Measurements from ENCODE around the gene GABRG3. TPM values are rescaled to one million over a fixed set of nuclear protein-coding genes. Genes with fewer than 3 reads are reported as not detected.

GABRG3 gene
- total and polyA plus RNA-seq, 2 donors from 2014 or later, result not detected

DNA sequence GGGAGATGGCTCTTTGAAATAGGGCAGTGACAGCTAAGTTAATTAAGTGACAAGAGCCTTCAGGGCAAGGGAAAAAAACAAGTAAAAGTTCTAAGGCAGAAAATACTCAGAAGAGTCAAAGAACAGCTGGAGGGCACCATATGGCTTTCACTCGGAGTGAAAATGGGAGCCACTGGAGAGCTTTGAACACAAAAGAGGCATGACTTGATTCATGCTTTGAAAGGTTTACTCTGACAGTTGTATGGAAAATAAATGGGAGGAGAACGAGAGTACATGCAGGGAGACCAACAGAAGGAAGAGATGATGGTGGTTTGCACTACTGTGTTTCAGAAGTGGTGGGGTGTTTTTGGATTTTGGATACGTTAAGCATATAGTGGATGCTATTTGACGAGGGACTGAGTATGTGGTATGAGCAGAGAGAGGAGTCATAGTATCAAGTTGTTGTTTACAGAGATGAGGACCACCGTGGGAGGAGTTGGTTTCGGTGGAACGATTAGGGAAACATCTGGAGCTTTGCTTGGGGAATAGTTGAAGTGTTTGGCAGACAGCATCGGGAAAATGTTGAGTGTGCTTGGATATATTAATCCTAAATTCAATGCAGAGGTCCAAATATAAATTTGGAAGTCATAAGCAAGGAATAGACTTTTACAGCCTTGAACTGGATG is 411.5 kb downstream of the GABRG3 start:
- no peak overlapping the region for H3K4me3 ChIP-seq (ENCODE audit: low read length in 3 of 3)
- no peaks in the 10 kb centered on the region for H3K36me3 ChIP-seq (ENCODE audit: control insufficient read depth in 2 of 3, insufficient read depth in 3 of 3, low read length in 3 of 3)
- no peak overlapping the region for H3K9ac ChIP-seq (ENCODE audit: low read length in 3 of 3)
- no peaks in the 10 kb centered on the region for H3K27me3 ChIP-seq (ENCODE audit: control insufficient read depth, insufficient read depth, low read length)
- peaks cover 0 to 13% (median 0%) of the 10 kb centered on the region in 3 donors for H3K4me1 ChIP-seq (ENCODE audit: control insufficient read depth in 2 of 3, insufficient read depth in 2 of 3, low read depth in 1 of 3, low read length in 3 of 3)
- H3K9me3 ChIP-seq (ENCODE audit: control insufficient read depth in 2 of 3, insufficient read depth in 1 of 3, low read length in 3 of 3), result peaks cover 0 to 8% (median 0%) of the 10 kb centered on the region in 3 donors
- FAIRE-seq (no peak), DNase-seq (peak in 2 of 5 donors; percentile 24 to 52)
- no peak overlapping the region for H3K27ac ChIP-seq (ENCODE audit: low read depth in 2 of 2, low read length in 2 of 2)
- intact Hi-C loops (cut with DNase I), result no loop called here
- TF ChIP-seq CTCF (IDR thresholded peaks at IDR 0.05; ENCODE audit: borderline replicate concordance, extremely low read depth, insufficient read depth), result no peak

- no peak overlapping the region for H3K9ac ChIP-seq (ENCODE audit: low read length in 3 of 3)
- H3K27me3 ChIP-seq (ENCODE audit: control insufficient read depth, insufficient read depth, low read length), result no peaks in the 10 kb centered on the region
- FAIRE-seq, result peak; percentile 82
- H3K36me3 ChIP-seq (ENCODE audit: control insufficient read depth in 2 of 3, insufficient read depth in 3 of 3, low read length in 3 of 3), result no peaks in the 10 kb centered on the region
- peak in 1 of 5 donors; percentile 7 for DNase-seq
- H3K4me3 ChIP-seq (ENCODE audit: low read length in 3 of 3), result no peak overlapping the region
- no peak for TF ChIP-seq CTCF (IDR thresholded peaks at IDR 0.05; ENCODE audit: borderline replicate concordance, extremely low read depth, insufficient read depth)
- intact Hi-C loops (cut with DNase I), result no loop called here
- H3K9me3 ChIP-seq (ENCODE audit: control insufficient read depth in 2 of 3, insufficient read depth in 1 of 3, low read length in 3 of 3), result peaks cover 0 to 8% (median 0%) of the 10 kb centered on the region in 3 donors
- H3K4me1 ChIP-seq (ENCODE audit: control insufficient read depth in 2 of 3, insufficient read depth in 2 of 3, low read depth in 1 of 3, low read length in 3 of 3), result peaks cover 0 to 13% (median 0%) of the 10 kb centered on the region in 3 donors
- H3K27ac ChIP-seq (ENCODE audit: low read depth in 2 of 2, low read length in 2 of 2), result no peak overlapping the region
Observed at GRCh38 chr15:27383726-27384125, 412.7 kb downstream of the GABRG3 start.

GRCh38 chr15:27392163-27392562 is 421.2 kb downstream of the GABRG3 start:
- DNase-seq, result no peak
- Histone ChIP-seq H3K4me3 (ENCODE audit: low read length in 3 of 3) (no peak overlapping the region), H3K27me3 (ENCODE audit: control insufficient read depth, insufficient read depth, low read length) (no peaks in the 10 kb centered on the region), H3K4me1 (ENCODE audit: control insufficient read depth in 2 of 3, insufficient read depth in 2 of 3, low read depth in 1 of 3, low read length in 3 of 3) (no peaks in the 10 kb centered on the region), H3K9ac (ENCODE audit: low read length in 3 of 3) (no peak overlapping the region), H3K27ac (ENCODE audit: low read depth in 2 of 2, low read length in 2 of 2) (no peak overlapping the region), H3K36me3 (ENCODE audit: control insufficient read depth in 2 of 3, insufficient read depth in 3 of 3, low read length in 3 of 3) (no peaks in the 10 kb centered on the region), H3K9me3 (ENCODE audit: control insufficient read depth in 2 of 3, insufficient read depth in 1 of 3, low read length in 3 of 3) (peaks cover 0 to 3% (median 0%) of the 10 kb centered on the region in 3 donors)
- intact Hi-C loops (cut with DNase I), result no loop called here
- FAIRE-seq, result no peak
- no peak for TF ChIP-seq CTCF (IDR thresholded peaks at IDR 0.05; ENCODE audit: borderline replicate concordance, extremely low read depth, insufficient read depth)
